ENCODE data around the gene NOG. TPM values are rescaled to one million over a fixed set of nuclear protein-coding genes. Genes with fewer than 3 reads are reported as not detected.

The NOG gene
- total RNA-seq, 1 donor from 2014 or later: 32.8 TPM

GRCh38 chr17:56558088-56558487 is 35.4 kb upstream of the NOG start:
- DNase-seq (ENCODE audit: low read depth): no peak
- TF ChIP-seq, protein P1, sequence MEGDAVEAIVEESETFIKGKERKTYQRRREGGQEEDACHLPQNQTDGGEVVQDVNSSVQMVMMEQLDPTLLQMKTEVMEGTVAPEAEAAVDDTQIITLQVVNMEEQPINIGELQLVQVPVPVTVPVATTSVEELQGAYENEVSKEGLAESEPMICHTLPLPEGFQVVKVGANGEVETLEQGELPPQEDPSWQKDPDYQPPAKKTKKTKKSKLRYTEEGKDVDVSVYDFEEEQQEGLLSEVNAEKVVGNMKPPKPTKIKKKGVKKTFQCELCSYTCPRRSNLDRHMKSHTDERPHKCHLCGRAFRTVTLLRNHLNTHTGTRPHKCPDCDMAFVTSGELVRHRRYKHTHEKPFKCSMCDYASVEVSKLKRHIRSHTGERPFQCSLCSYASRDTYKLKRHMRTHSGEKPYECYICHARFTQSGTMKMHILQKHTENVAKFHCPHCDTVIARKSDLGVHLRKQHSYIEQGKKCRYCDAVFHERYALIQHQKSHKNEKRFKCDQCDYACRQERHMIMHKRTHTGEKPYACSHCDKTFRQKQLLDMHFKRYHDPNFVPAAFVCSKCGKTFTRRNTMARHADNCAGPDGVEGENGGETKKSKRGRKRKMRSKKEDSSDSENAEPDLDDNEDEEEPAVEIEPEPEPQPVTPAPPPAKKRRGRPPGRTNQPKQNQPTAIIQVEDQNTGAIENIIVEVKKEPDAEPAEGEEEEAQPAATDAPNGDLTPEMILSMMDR (IDR thresholded peaks at IDR 0.05; ENCODE audit: insufficient read depth, low read length, poor library complexity, severe bottlenecking): no peak

GRCh38 chr17:56570199-56570598 is 23.3 kb upstream of the NOG start:
- Histone ChIP-seq H3K27me3 (ENCODE audit: control insufficient read depth, insufficient read depth, low read length) (peaks cover 2% of the 10 kb centered on the region), H3K36me3 (ENCODE audit: control insufficient read depth, insufficient read depth, low read length) (no peaks in the 10 kb centered on the region), H3K4me3 (ENCODE audit: low read depth, low read length) (no peak overlapping the region)
- DNase-seq (ENCODE audit: low read depth): no peak
- TF ChIP-seq, protein P1 (IDR thresholded peaks at IDR 0.05; ENCODE audit: insufficient read depth, low read length, poor library complexity, severe bottlenecking): no peak

More at GRCh38 chr17:56558088-56558487, 35.4 kb upstream of the NOG start:
- Histone ChIP-seq H3K4me3 (ENCODE audit: low read depth, low read length) (no peak overlapping the region), H3K36me3 (ENCODE audit: control insufficient read depth, insufficient read depth, low read length) (no peaks in the 10 kb centered on the region), H3K27me3 (ENCODE audit: control insufficient read depth, insufficient read depth, low read length) (no peaks in the 10 kb centered on the region)

DNA sequence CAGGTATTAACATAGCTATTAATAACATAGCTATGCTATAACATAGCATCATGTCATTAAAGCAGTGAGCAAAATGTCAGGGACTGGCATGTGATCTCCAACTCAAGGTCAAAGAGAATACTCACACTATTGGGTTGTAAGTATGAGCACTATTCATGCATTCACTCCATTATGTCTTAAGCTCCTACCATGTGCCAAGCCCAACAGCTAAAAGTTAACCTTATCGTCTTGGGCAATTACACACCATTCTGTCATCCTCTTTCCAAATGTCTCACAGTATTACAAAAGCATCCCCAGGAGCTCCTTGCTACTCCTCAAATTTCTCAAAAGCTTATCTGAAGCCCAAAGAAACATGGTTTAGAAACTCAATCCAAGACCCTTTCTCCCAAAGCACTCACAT is 22.0 kb upstream of the NOG start:
- TF ChIP-seq, protein P1 (IDR thresholded peaks at IDR 0.05; ENCODE audit: insufficient read depth, low read length, poor library complexity, severe bottlenecking): no peak
- peaks cover 2% of the 10 kb centered on the region for H3K27me3 ChIP-seq (ENCODE audit: control insufficient read depth, insufficient read depth, low read length)
- DNase-seq (ENCODE audit: low read depth): no peak

DNA sequence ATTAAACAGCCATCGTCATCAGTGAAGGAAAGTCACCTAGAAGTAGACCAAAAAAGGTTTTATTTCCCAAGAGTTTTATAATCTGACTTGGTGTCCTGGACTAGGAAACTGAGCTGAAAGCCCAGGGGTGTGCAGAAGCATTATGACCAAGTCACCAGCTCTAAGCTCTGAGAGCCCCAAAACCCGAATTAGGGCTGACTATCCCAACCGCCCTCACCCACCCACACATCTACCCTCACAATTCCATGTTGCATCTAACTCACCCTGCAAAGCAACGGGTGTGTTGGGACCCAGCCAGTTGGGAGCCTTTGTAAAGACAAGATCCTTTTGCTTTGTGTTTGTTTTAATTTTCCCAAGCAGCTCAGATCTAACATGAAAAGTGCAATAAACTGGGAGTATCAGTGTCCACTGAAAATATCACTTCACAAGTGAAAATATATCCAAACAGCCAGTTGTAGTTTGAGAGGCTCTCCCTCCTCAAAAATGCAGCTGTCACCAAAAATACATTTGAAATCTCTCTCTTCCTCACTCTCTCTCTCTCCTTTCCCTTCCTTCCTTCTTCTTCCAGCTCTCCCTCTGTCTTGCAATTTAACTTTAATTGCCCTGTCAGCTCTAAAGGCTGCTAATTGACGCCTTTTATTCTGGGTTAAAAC is 16.2 kb upstream of the NOG start:
- Histone ChIP-seq H3K36me3 (ENCODE audit: control insufficient read depth, insufficient read depth, low read length) (no peaks in the 10 kb centered on the region), H3K4me3 (ENCODE audit: low read depth, low read length) (no peak overlapping the region), H3K27me3 (ENCODE audit: control insufficient read depth, insufficient read depth, low read length) (peaks cover 11% of the 10 kb centered on the region)
- TF ChIP-seq, protein P1 (IDR thresholded peaks at IDR 0.05; ENCODE audit: insufficient read depth, low read length, poor library complexity, severe bottlenecking): no peak
- no peak for DNase-seq (ENCODE audit: low read depth)

More for the DNA sequence above, 22.0 kb upstream of the NOG start:
- H3K4me3 ChIP-seq (ENCODE audit: low read depth, low read length): no peak overlapping the region
- H3K36me3 ChIP-seq (ENCODE audit: control insufficient read depth, insufficient read depth, low read length): no peaks in the 10 kb centered on the region

- TF ChIP-seq, protein P1 (IDR thresholded peaks at IDR 0.05; ENCODE audit: insufficient read depth, low read length, poor library complexity, severe bottlenecking): no peak
- DNase-seq (ENCODE audit: low read depth): no peak
- H3K27me3 ChIP-seq (ENCODE audit: control insufficient read depth, insufficient read depth, low read length): peaks cover 11% of the 10 kb centered on the region
- H3K36me3 ChIP-seq (ENCODE audit: control insufficient read depth, insufficient read depth, low read length): no peaks in the 10 kb centered on the region
- H3K4me3 ChIP-seq (ENCODE audit: low read depth, low read length): no peak overlapping the region
Observed at GRCh38 chr17:56577843-56578204, 15.7 kb upstream of the NOG start.
